CD4-positive, alpha-beta T cell treated with Interleukin-6 for 4 hours (primary cell): ENCODE data around the gene GLG1.
"Not testable (repeated sequence)": the region's sequence is repeated elsewhere in the genome, so short reads cannot be mapped to it uniquely, and the experiment has no call there.

Source experiments
- DNase-seq: peaks from one replicate; pipeline ENCODE4 v3.0.0-alpha.2; 2020; ENCODE audit warnings: mixed read lengths

Gene GLG1

DNA sequence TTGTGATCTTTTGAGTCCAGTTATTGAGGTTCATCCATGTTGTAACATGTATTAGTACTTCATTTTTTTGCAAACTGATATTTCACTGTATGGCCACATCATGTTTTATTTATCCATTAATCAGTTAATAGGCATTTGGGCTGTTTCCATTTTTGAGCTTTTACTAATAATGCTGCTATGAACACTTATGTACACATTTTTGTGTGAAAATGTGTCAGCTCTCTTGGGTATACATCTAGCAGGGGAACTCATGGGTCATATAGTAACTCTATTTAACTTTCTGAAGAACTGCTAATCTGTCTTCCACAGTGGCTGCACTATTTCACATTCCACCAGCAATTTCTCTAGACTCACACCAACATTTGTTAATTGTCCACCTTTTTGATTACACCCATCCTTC is 82.0 kb downstream of the GLG1 start:
- DNase-seq = no peak

DNA sequence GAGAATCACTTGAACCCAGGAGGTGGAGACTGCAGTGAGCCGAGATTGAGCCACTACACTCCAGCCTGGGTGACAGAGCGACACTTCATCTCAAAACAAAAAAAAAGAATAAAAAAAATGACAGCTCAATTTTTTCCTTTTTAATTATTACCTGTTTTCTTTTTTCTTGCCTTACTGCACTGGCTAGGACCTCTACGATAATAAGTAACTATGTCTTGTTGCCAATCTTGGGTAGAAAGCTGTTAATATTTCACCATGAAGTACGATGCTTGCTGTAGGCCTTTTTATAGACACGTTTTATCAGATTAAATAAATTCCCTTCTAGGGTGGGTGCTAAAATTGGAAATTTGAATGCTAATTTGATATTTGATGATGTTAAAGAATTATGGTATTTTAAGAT is 82.8 kb downstream of the GLG1 start:
- DNase-seq = no peak

DNA sequence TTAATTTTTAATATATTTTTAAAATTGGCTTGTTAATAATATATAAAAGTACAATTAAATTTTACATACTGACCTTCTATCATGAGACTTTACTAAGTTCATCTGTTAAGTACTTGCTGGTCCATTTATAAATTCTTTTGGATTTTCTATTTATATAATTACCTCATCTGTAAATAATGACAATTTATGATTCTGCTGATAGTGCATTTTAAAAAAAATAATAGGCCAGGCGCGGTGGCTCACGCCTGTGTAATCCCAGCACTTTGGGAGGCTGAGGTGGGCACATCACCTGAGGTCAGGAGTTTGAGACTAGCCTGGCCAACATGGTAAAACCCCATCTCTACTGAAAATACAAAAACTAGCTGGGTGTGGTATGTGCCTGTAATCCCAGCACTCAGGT is 83.2 kb downstream of the GLG1 start:
- DNase-seq = not testable (repeated sequence)

- no peak for DNase-seq
These were observed 84.8 kb downstream of the GLG1 start for GRCh38 chr16:74522160-74522559.

GRCh38 chr16:74521691-74522090 is 85.2 kb downstream of the GLG1 start:
- DNase-seq = no peak

- DNase-seq = not testable (repeated sequence)
These were observed 88.0 kb downstream of the GLG1 start for GRCh38 chr16:74518934-74519333.

DNA sequence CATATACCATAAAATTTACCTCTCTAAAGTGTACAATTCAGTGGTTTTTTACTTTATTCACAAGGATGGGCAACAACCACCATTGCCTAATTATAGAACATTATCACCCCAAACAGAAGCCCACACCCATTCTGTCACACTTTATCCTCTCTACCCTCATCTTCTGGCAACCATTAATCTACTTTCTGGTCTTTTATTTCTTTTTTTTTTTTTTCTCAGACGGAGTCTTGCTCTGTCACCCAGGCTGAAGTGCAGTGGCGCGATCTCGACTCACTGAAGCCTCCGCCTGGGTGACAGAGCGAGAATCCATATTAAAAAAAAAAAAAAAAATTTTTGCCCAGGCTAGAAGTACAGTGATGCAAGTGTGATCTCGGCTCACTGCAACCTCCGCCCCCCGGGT is 95.0 kb downstream of the GLG1 start:
- DNase-seq = no peak

- DNase-seq = no peak
These were observed 101.9 kb downstream of the GLG1 start for GRCh38 chr16:74505011-74505410.

DNA sequence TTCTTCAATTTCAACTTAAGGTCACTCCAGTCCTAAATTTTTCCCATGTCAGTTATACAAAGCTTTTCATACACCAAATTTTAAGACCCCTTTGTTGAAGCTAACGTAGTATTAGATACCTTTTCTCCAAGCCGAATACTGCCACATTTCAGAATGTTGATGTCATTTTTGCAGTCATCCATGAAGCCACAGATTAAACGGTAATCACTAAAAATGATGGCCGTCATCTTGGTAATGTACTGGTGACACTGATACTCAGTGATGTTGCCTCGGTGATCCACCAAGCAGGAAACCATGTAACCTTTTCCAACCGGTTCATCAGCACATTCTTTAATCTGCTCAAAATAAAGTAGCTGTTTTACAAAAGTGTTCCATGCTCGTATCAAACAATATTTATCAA is 103.5 kb downstream of the GLG1 start:
- DNase-seq = no peak

DNA sequence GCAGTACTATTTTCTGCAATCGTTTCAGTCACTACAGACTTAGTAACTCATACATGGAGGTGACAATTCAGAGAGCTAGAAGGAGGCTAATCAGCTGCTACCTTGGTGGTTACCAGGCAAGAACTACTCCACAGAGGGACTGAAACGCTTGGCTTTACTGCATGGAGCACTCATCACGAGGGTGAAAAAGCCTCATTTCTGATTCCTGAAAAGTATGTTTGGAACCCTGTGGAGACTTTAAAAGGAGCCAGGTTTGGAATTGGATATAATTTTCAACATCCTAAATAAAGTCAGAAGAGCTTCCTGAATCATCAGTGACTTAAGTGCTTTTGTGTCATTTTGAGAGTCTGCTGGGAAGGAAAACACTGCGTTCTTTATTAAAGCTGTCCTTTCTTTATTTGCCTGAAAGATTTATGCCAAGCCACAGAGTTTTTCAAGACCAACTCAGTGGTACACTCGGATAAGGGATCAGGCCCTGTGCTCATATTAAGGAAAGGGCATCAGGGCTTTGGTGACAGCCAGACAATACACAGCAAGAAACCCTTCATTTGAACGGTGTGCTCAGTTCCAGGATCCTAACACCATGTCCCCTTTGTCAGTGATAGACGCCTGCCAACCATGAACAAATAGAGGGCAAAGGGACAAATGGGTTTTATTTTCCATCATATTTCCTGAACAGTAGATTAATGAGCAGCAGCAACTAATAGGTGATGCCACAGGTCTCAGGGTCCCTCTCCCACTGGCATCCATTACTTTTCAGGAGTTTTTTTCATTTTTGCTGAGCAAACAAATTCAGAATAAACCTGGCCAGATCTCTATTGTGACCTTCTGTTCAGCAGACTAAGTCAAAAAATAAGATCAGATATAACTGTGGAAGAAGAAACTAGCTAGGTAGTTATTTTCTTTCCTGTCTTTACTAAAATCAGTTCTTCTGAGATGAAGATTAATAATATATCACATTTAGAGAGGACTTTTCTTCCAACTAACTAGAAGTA is 105.1 kb downstream of the GLG1 start:
- DNase-seq = no peak

GRCh38 chr16:74500907-74501306 is 106.0 kb downstream of the GLG1 start:
- no peak for DNase-seq

DNA sequence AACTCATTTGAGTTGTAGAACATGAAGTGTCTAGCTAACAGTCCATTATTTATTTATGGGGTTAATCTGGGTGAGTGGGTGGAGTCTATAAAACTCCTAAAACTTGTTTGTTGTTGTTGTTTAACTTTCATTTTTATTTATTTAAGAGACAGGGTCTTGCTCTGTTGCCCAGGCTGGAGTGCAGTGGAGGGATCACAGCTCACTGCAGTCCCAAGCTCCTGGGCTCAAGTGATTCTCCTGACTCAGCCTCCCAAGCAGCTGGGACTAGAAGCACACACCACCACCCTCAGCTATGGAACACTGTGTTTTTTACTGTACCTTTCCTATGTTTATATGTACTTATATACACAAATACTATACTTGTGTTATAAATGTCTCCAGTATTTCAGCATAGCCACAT is 107.8 kb downstream of the GLG1 start:
- DNase-seq = no peak

GRCh38 chr16:74497761-74498160 is 109.2 kb downstream of the GLG1 start:
- DNase-seq = no peak

DNA sequence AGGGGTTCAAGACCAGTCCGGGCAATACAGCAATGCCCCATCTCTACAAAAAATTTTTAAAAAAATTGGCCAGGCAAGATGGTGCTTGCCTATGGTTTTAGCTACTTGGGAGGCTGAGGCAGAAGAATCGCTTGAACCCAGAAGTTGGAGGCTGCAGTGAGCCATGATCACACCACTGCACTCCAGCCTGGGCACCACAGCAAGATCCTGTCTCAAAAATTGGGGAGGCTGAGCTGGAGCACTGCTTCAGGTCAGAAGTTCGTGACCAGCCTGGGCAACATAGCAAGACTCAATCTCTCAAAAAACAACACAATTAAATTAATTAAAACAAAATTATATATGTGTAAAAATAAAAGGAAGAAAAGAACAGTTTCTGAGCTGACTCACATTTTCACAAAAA is 110.9 kb downstream of the GLG1 start:
- no peak for DNase-seq

DNA sequence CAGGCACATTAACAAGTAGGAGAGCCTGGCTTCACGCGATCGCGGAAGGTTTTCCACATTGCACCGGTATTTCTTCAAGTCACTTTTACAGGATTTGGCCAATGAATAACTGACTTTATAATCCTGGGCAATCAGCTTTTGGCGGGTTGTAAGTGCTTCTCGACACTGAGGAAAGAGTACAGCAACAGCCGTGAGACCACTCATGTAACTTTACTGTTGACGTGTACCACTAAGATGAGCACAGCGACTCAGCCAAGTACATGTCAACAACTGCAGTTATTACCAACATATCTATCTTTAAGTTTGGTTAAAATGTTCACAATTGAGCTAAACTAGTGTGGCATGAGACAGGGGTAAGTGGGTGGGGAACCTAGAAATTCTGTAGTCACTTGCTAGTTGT is 113.9 kb downstream of the GLG1 start:
- DNase-seq = no peak

GRCh38 chr16:74487634-74488495 is 119.0 kb downstream of the GLG1 start:
- no peak for DNase-seq

DNA sequence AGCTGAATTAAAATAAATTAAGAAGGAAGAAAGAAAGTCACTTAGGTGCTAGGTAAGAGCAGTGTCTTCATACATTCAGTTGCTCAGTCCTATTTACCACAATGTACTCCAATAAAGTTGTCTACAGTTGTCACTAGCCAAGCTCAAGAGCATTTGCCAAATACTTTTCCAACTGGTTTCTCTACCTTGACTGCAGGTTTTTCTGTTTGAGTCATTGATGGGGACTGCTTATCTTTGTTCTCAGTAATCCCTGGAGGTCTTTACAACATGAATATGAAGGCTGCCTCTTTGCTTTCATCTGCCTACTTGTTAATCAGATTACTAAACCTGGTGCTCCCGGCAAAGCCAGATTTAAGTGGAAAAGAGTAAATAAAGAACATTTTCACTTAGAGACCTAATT is 121.0 kb downstream of the GLG1 start:
- DNase-seq = no peak

DNA sequence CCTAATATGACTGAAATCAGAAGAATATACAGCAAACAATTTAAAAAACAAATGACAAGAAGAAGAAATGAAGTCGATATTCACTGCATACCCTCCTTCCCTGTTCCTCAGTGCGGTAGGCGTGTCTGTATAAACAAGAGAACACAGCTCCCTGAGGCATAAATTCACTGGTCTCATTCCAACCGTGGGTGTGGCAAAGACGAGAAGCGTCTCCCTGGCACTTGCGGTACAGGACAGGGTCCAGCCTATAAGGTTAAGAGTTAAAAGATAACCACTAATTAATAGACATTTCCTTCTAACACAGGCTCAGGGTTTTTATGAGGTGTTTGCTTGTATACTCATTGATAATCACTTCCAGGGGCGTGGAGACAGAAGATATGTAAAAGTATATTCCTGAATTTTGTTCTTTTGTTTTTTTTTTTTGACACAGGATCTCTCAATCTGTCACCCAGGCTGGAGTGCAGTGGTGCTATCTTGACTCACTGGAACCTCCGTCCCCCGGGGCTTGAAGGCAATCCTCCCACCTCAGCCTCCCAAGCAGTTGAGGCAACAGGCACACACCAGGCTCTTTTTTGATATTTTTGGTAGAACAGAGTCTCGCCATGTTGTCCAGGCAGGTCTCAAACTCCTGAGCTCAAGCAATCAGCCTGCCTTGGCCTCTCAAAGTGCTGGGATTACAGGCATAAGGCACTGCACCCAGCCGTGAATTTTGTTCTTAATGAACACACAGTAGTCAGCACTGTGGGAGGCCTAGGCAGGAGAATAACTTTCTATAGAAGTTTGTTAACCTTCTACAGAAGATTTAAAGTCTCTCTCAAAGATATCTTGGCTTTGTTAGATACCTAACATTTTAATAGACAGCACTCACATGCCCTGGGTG is 126.5 kb downstream of the GLG1 start:
- no peak for DNase-seq

- DNase-seq = no peak
These were observed 129.7 kb downstream of the GLG1 start for GRCh38 chr16:74477226-74477625.

DNA sequence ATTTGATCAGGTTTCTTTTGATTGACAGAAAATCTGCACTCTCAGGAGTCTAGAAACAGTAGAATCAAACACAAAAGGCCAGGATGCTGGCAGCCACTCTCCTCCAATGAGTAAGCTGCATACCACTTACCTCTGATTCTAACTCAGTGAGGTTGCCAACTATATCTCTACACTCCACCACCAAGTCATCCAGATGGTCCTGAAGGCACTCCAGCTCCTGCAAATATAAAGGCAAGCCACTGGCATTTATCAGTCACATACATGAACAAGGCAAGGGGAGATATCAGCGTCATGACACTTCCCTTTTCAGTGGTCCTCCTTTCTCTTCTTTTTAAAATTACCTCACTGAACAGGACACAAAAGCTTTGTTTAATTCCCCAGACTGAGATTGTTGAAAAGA is 132.5 kb downstream of the GLG1 start:
- no peak for DNase-seq

GRCh38 chr16:74472540-74472939 is 134.4 kb downstream of the GLG1 start:
- DNase-seq = no peak

GRCh38 chr16:74472010-74472409 is 134.9 kb downstream of the GLG1 start:
- DNase-seq = no peak

DNA sequence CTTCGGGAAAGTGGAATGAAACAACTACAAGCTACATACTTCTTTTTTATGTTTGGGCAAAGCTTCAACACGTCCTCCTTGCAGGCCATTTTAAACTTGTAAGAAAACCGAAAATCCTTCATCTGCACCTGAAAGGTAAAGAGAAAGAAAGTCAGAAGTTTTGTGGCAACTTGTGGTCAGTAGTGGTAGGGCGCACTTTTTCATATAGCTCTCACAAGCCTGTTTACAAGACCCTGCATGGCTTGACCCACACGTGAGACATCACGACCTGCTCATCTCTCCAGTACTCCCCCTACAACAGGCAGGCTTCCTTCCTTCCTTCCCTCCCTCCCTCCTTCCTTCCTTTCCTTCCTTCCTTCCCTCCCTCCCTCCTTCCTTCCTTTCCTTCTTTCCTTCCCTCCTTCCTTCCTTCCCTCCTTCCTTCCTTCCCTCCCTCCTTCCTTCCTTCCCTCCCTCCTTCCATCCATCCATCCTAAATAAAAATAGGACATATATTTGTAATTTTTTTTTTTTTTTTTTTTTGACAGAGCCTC is 136.9 kb downstream of the GLG1 start:
- DNase-seq = no peak
